K562 (cell line): ENCODE data around the gene PRICKLE2. TPM values are rescaled to one million over a fixed set of nuclear protein-coding genes. Genes with fewer than 3 reads are reported as not detected.

Experiments used
- ADNP ChIP-seq: fragments of 200-800 bp; sonication (Bioruptor generic); IDR thresholded peaks from 2 replicates; pipeline ENCODE4 v1.6.1; 2016; ENCODE audit warnings: missing genetic modification characterization, missing compliant biosample characterization
- MBD2 ChIP-seq: sonication (generic); IDR thresholded peaks from 2 replicates; pipeline ENCODE4 v1.6.1; 2016; ENCODE audit warnings: low read depth, borderline replicate concordance
- POLR2B ChIP-seq: fragments of 450-650 bp; IDR thresholded peaks from 2 replicates; pipeline ENCODE4 v1.6.1; 2018; ENCODE audit warnings: low read depth; ENCODE audit not compliant: partially characterized antibody
- PTBP1 ChIP-seq: fragments of 200-400 bp; formaldehyde crosslinking; IDR thresholded peaks from 2 replicates; pipeline ENCODE4 v1.6.1; 2017; ENCODE audit warnings: low read depth, low read length
- SLC30A9 ChIP-seq: fragments of 250-450 bp; sonication (Bioruptor Pico); IDR thresholded peaks from 2 replicates; pipeline ENCODE4 v1.8.0; 2022; ENCODE audit warnings: mild to moderate bottlenecking, moderate library complexity
- SMAD1 ChIP-seq: fragments of 150-350 bp; IDR thresholded peaks from 2 replicates; pipeline ENCODE4 v1.6.1; 2014; ENCODE audit warnings: low read length, low read depth; ENCODE audit not compliant: partially characterized antibody
- SRSF3 ChIP-seq: fragments of 200-400 bp; formaldehyde crosslinking; IDR thresholded peaks from 2 replicates; pipeline ENCODE4 v1.6.1; 2016; ENCODE audit warnings: mild to moderate bottlenecking, low read length, moderate library complexity; ENCODE audit not compliant: insufficient read depth
- ZNF274 ChIP-seq: IDR thresholded peaks from 2 replicates; pipeline ENCODE4 v1.6.1; 2011; ENCODE audit warnings: low read depth, mild to moderate bottlenecking, low read length, moderate library complexity, borderline replicate concordance
- ZNF592 ChIP-seq: fragments of 450-650 bp; IDR thresholded peaks from 2 replicates; pipeline ENCODE4 v1.6.1; 2017; ENCODE audit warnings: antibody characterized with exemption, mild to moderate bottlenecking
- ZSCAN29 ChIP-seq: fragments of 450-650 bp; IDR thresholded peaks from 2 replicates; pipeline ENCODE4 v1.6.1; 2017
- polyA plus RNA-seq, 8 experiments: library from polyadenylated mRNA; depleted of rRNA in 4 of 8; stranded (reverse) in 5 of 8; unstranded in 3 of 8; fragments of >200 nt; fragmentation: Nextera tagmentation in 2 of 8; fragmentation: Illumina TruSeq in 1 of 8; extraction: Ambion mirVana in 2 of 8; extraction: Trizol in 1 of 8; gene quantifications; 2 replicates each; pipeline versions ENCODE4 v1.2.1 to v1.2.3, GENCODE V29; 2011 to 2014; ENCODE audit warnings: inconsistent platforms in 1 of 8, missing spikeins in 1 of 8
- total RNA-seq, 7 experiments: library from RNA; depleted of rRNA in 6 of 7; stranded (reverse); fragments of >200 nt in 6 of 7; fragmentation: Illumina TruSeq in 2 of 7; extraction: Trizol in 2 of 7; gene quantifications; 2 replicates each; pipeline versions ENCODE4 v1.2.1 to v1.2.3, GENCODE V29; 2011 to 2021; ENCODE audit warnings: low replicate concordance in 1 of 7
- TF ChIP-seq, protein P1 (sequence below): fragments of 250-450 bp; sonication (Bioruptor Pico); IDR thresholded peaks from 2 replicates; pipeline ENCODE4 v1.5.0; 2021; ENCODE audit warnings: mild to moderate bottlenecking, moderate library complexity

Gene PRICKLE2
- total and polyA plus RNA-seq, 9 of the 15 experiments (the other 6 are each of a cell fraction or from before 2014, with no cell fraction given) = 0.07 to 0.09 TPM; not detected in 7

- TF ChIP-seq, protein P1, sequence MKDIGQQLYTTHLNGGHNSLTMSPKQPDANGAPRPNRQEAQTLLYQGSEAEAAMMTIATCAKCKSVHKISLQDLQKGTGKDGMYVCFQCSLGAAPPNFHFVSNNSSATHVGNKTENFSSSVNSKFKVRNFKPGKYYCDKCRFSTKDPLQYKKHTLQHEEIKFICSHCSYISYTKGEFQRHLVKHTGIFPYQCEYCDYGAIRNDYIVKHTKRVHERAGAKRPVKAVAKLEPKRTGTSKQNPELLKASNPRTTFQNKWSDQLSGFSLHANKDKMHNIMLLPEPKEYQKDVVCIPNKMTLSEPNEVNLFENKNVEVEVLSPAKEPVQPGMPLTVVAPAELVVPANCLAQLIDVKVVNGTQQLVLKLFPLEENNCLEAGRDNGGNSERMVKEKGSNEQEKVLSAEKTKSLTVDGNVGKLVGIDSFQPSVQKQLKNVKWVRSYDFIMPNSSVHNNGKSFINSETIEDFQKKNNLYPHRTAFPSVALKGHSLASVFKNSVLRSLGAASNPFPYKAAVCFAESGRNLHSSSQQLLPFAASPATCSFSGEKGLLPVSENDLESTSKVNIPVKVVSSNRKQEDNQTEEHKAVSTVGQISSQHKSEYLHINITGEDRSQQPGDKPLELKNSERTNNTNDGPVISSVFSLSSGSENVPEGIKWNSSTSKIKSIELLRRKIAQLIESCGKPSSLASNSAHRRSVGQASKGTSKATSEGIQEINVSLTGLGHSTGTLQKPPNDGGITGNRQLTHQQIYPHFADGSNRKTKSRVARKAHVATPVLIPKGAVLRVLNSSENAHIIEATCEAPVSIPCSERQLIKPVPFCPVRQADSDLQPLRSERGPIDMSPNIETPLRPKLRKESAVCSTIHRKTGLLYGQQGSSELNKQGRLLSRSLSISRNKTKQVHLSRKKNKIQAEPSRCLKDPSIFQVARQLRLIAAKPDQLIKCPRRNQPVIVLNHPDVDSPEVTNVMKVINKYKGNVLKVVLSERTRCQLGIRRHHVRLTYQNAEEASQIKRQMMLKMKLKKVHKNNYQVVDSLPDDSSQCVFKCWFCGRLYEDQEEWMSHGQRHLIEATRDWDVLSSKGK = no peak
- TF ChIP-seq POLR2B (no peak), ZNF274 (no peak), ZSCAN29 (no peak), SRSF3 (no peak), SMAD1 (no peak), MBD2 (no peak), ZNF592 (no peak), SLC30A9 (CRISPR knock-in tag) (no peak), PTBP1 (no peak), ADNP (no peak)
Observed at GRCh38 chr3:64088408-64089205, 136.7 kb downstream of the PRICKLE2 start (continued).
